OCI-LY7 (cell line): ENCODE data around the gene MYLK4. TPM values are rescaled to one million over a fixed set of nuclear protein-coding genes. Genes with fewer than 3 reads are reported as not detected.
A peak's percentile ranks its signal among the peaks of the same experiment; 100 is the strongest.

ENCODE experiments used
- Bru-seq: library from RNA; stranded (reverse); fragments of 400-500 nt; gene quantifications from one replicate; lab custom pipeline; 2021; lab: Mats Ljungman, UMichigan
- BruChase-seq, 2 experiments: library from RNA; stranded (reverse); fragments of 400-500 nt; gene quantifications; one replicate each; lab custom pipeline; 2021; lab: Mats Ljungman, UMichigan
- BruUV-seq: library from RNA; stranded (reverse); fragments of 400-500 nt; replicated peaks from 2 replicates; lab custom pipeline; 2021; lab: Mats Ljungman, UMichigan
- CTCF ChIA-PET: fragments of 300-600 bp; sonication (Branson Sonifier 250); formaldehyde crosslinking; loops from one replicate; lab custom pipeline; 2022; ENCODE audit warnings: antibody characterized with exemption; ENCODE audit not compliant: unreplicated experiment; lab: Charles Lee
- POLR2A ChIA-PET: fragments of 300-600 bp; sonication (Branson Sonifier 250); formaldehyde crosslinking; loops from one replicate; lab custom pipeline; 2022; ENCODE audit warnings: antibody characterized with exemption; lab: Charles Lee
- DNase-seq: peaks from one replicate; pipeline ENCODE4 v3.0.0-alpha.2; 2015; ENCODE audit warnings: low spot score
- H2AFZ ChIP-seq: fragments of 200-600 bp; sonication (generic), shearing (Covaris generic); 2 replicates; pipeline ENCODE4 v1.6.1; 2014; ENCODE audit warnings: mild to moderate bottlenecking, antibody characterized with exemption, low read length, moderate library complexity
- H3K27ac ChIP-seq: fragments of 200-600 bp; sonication (generic); 2 replicates; pipeline ENCODE4 v1.5.1; 2014; ENCODE audit warnings: mixed run types, low read depth, mild to moderate bottlenecking, moderate library complexity, low read length, inconsistent platforms; ENCODE audit not compliant: poor library complexity, severe bottlenecking
- H3K36me3 ChIP-seq: fragments of 200-600 bp; sonication (generic); 2 replicates; pipeline ENCODE4 v1.6.1; 2014; ENCODE audit warnings: mild to moderate bottlenecking, antibody characterized with exemption, low read length, moderate library complexity, mixed read lengths; ENCODE audit not compliant: insufficient read depth
- H3K4me1 ChIP-seq: fragments of 200-600 bp; sonication (generic); 2 replicates; pipeline ENCODE4 v1.5.1; 2014; ENCODE audit warnings: mild to moderate bottlenecking, low read length; ENCODE audit not compliant: insufficient read depth, poor library complexity, severe bottlenecking
- H3K4me2 ChIP-seq: fragments of 200-600 bp; sonication (generic); 2 replicates; pipeline ENCODE4 v1.6.1; 2014; ENCODE audit warnings: mild to moderate bottlenecking, low read length
- H3K4me3 ChIP-seq: fragments of 200-600 bp; sonication (generic); 2 replicates; pipeline ENCODE4 v1.5.1; 2014; ENCODE audit warnings: mild to moderate bottlenecking, low read depth, low read length; ENCODE audit not compliant: poor library complexity, severe bottlenecking
- H3K79me2 ChIP-seq: fragments of 200-600 bp; sonication (generic); 2 replicates; pipeline ENCODE4 v1.6.1; 2016; ENCODE audit warnings: low read depth, mild to moderate bottlenecking, low read length, moderate library complexity, mixed read lengths; ENCODE audit not compliant: insufficient read depth
- H3K9me2 ChIP-seq: fragments of 200-600 bp; sonication (generic); 2 replicates; pipeline ENCODE4 v1.6.1; 2016; ENCODE audit warnings: mild to moderate bottlenecking, low read length, mixed read lengths; ENCODE audit not compliant: insufficient read depth
- H3K9me3 ChIP-seq: fragments of 200-600 bp; sonication (generic); 2 replicates; pipeline ENCODE4 v1.6.1; 2014; ENCODE audit warnings: mild to moderate bottlenecking, mixed run types, low read length, mixed read lengths
- H4K20me1 ChIP-seq: fragments of 200-600 bp; sonication (generic); 2 replicates; pipeline ENCODE4 v1.6.1; 2014; ENCODE audit warnings: mild to moderate bottlenecking, antibody characterized with exemption, low read length, moderate library complexity, mixed read lengths; ENCODE audit not compliant: insufficient read depth
- EZH2phosphoT487 ChIP-seq: fragments of 200-600 bp; sonication (generic); IDR thresholded peaks from 2 replicates; pipeline ENCODE4 v1.6.1; 2018; ENCODE audit warnings: low read depth, borderline replicate concordance, mild to moderate bottlenecking, mixed run types, antibody characterized with exemption, low read length, moderate library complexity, mixed read lengths
- intact Hi-C: fragments of 100-400 bp; cut with micrococcal nuclease; formaldehyde crosslinking; loops from one replicate; pipeline ENCODE4 v1.10.0; 2022; ENCODE audit not compliant: unreplicated experiment
- long read RNA-seq: library from polyadenylated mRNA; stranded (forward); transcript quantifications from one replicate; pipeline ENCODE4 v2.0.0, GENCODE V29; 2022
- total RNA-seq, 2 experiments: library from RNA; depleted of rRNA in 1 of 2; stranded (reverse); fragments of >200 nt in 1 of 2; shearing (Covaris generic) in 1 of 2; gene quantifications; 2 replicates each; pipeline ENCODE4 v1.2.3, GENCODE V29; 2014 to 2022
- TF ChIP-seq, protein P1 (sequence below): fragments of 200-600 bp; sonication (generic); conservative IDR thresholded peaks from 2 replicates; pipeline ENCODE4 v1.5.1; 2014; ENCODE audit warnings: mild to moderate bottlenecking, antibody characterized with exemption, low read length, moderate library complexity, mixed read lengths

The MYLK4 gene
- total RNA-seq (2014; rRNA removed; shearing (Covaris generic)) (0.13 and 0.16 TPM in 2 replicates), total RNA-seq (2022) (0.24 and 0.36 TPM in 2 replicates), Bru-seq, nascent RNA (percentile 26 among the genes with signal in this experiment), BruChase-seq, experiment 1, labeled RNA remaining after a 6-hour chase (percentile 37 among the genes with signal in this experiment), BruChase-seq, experiment 2, labeled RNA remaining after a 2-hour chase (percentile 39 among the genes with signal in this experiment)
- long read RNA-seq = 0 reads

DNA sequence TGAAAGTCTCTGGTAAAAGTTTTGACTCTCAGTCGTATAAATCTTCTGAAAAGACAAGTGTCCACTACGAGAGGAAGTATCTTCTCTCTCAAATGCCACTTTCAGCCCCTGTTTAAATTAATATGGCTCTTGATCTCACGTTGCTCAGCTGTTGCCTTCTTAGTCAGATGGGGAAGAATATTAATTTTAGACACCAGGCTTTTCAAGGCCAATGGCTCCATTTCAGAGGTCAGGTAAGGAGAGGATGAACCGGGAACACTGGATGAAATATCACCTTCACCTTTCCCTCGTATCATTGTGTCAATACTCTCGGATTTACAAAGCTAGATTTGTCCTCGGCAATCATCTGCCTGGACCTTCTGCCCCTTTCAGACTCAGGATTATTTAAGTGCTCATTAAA lies at the start of gene MYLK4:
Gene MYLK4, minus strand, starts transcription at position 91 of the 400 bp plus-strand sequence. CDS start 1,628 bp downstream, outside the sequence.
- H3K9me3 ChIP-seq = no peaks in the 10 kb centered on the region
- H2AFZ ChIP-seq = peak within 1 kb of the TSS; percentile 51; the same call in 1 of the 2 replicates
- H3K36me3 ChIP-seq = no peaks in the 10 kb centered on the region
- no peaks in the 10 kb centered on the region for H3K9me2 ChIP-seq
- H3K79me2 ChIP-seq = no peaks in the 10 kb centered on the region
- no TSS peak for BruUV-seq
- TF ChIP-seq EZH2phosphoT487 = no peak
- TF ChIP-seq, protein P1, sequence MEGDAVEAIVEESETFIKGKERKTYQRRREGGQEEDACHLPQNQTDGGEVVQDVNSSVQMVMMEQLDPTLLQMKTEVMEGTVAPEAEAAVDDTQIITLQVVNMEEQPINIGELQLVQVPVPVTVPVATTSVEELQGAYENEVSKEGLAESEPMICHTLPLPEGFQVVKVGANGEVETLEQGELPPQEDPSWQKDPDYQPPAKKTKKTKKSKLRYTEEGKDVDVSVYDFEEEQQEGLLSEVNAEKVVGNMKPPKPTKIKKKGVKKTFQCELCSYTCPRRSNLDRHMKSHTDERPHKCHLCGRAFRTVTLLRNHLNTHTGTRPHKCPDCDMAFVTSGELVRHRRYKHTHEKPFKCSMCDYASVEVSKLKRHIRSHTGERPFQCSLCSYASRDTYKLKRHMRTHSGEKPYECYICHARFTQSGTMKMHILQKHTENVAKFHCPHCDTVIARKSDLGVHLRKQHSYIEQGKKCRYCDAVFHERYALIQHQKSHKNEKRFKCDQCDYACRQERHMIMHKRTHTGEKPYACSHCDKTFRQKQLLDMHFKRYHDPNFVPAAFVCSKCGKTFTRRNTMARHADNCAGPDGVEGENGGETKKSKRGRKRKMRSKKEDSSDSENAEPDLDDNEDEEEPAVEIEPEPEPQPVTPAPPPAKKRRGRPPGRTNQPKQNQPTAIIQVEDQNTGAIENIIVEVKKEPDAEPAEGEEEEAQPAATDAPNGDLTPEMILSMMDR = no peak
- H3K4me2 ChIP-seq = peak within 1 kb of the TSS; percentile 33; the same call in 1 of the 2 replicates
- no peak for DNase-seq
- peaks cover 3% of the 10 kb centered on the region for H3K4me1 ChIP-seq
- intact Hi-C loops = no loop called here
- no peak within 1 kb of the TSS for H3K27ac ChIP-seq
- H4K20me1 ChIP-seq = no peaks in the 10 kb centered on the region
- POLR2A ChIA-PET = interaction anchor here (1.0 to 2.4 kb wide), 5 partner anchors 7 to 18 kb away, joined by 3 to 11 read pairs (median 5); no protein-coding TSS in a partner anchor
- no peak within 1 kb of the TSS for H3K4me3 ChIP-seq
- CTCF ChIA-PET = interaction anchor here (0.7 to 1.7 kb wide), 3 partner anchors 8 to 18 kb away, joined by 3 to 5 read pairs (median 3); no protein-coding TSS in a partner anchor

DNA sequence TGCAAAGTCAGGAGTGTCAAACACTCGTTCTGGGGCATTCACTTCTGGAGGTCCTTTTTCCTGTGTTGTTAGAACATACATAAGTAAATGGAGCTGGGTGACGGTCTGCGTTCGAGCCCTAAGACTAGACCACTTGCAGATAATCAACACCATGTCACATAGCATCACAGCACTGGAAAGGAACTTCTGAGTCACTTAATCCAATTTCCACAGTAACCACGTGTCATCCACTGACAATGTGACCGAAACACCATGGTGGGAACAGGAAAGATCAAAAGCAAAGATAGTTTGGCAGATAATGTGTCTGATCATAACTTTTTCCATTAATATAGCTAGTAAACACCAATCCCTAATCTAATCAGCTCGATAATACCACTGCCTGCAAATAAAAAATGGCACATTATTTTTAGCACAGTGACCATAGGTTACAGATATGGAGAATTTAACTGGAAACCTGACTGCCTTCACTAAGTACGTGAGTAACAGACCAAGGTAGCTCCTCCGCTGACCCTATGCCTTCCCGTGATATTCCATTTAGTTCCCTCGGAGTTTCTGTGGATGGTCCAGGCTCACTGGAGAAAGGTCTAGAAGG lies 49.3 kb upstream of the MYLK4 start:
- H3K27ac ChIP-seq = no peak overlapping the region
- BruUV-seq = no TSS peak
- TF ChIP-seq, protein P1 = no peak
- TF ChIP-seq EZH2phosphoT487 = no peak
- ChIA-PET POLR2A (interaction anchor here (1.2 kb wide), 2 partner anchors 9 to 24 kb away, joined by 5 to 7 read pairs; no protein-coding TSS in a partner anchor), CTCF (no interaction called here)
- no peak overlapping the region for H3K4me2 ChIP-seq
- intact Hi-C loops = no loop called here
- H3K9me3 ChIP-seq = no peaks in the 10 kb centered on the region
- no peak for DNase-seq
- no peak overlapping the region for H2AFZ ChIP-seq
- H3K79me2 ChIP-seq = no peaks in the 10 kb centered on the region
- peaks cover 4% of the 10 kb centered on the region for H3K4me1 ChIP-seq
- no peaks in the 10 kb centered on the region for H4K20me1 ChIP-seq
- H3K36me3 ChIP-seq = no peaks in the 10 kb centered on the region
- no peaks in the 10 kb centered on the region for H3K9me2 ChIP-seq
- H3K4me3 ChIP-seq = no peak overlapping the region
